Astrocyte of the hippocampus (primary cell): ENCODE measurements around the gene FOXO3.
"Not testable (repeated sequence)": the region's sequence is repeated elsewhere in the genome, so short reads cannot be mapped to it uniquely, and the experiment has no call there.

ENCODE experiments used
- DNase-seq: peaks from one replicate; pipeline ENCODE4 v3.0.0; 2011; ENCODE audit warnings: low read depth, low spot score

Gene FOXO3

DNA sequence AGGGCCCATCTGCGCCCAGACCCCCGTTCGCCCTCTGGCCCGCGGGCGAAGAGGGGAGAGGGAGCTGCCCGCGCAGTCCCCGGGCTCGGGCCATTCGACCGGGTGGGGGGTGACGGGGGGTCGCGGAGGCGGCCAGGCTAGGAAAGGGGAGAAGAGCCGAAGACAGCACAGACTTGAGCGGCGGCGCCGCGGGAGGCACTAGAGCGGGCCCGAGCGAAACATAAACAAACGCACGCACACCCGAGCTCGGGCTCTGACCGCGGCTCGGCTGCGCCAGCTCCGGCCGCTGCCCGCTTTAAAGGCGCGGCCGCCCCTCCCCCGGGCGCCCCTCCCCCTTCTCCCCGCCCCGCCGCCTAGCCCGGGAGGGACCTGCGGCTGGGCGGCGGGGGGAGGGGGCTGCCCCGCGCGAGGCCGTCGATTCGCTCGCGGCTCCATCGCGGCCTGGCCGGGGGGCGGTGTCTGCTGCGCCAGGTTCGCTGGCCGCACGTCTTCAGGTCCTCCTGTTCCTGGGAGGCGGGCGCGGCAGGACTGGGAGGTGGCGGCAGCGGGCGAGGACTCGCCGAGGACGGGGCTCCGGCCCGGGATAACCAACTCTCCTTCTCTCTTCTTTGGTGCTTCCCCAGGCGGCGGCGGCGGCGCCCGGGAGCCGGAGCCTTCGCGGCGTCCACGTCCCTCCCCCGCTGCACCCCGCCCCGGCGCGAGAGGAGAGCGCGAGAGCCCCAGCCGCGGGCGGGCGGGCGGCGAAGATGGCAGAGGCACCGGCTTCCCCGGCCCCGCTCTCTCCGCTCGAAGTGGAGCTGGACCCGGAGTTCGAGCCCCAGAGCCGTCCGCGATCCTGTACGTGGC lies at the start of gene FOXO3:
Gene FOXO3, plus strand, starts transcription at position 455 of the 846 bp plus-strand sequence. Its CDS starts 292 bp downstream, at position 747.
- DNase-seq, result peak; percentile 97

- peak; percentile 28 for DNase-seq
Observed at GRCh38 chr6:108518714-108519576, 41.8 kb upstream of the FOXO3 start.

- no peak for DNase-seq
Observed at GRCh38 chr6:108521616-108522107, 39.1 kb upstream of the FOXO3 start.

GRCh38 chr6:108523697-108524096 lies 37.0 kb upstream of the FOXO3 start:
- DNase-seq, result no peak

DNA sequence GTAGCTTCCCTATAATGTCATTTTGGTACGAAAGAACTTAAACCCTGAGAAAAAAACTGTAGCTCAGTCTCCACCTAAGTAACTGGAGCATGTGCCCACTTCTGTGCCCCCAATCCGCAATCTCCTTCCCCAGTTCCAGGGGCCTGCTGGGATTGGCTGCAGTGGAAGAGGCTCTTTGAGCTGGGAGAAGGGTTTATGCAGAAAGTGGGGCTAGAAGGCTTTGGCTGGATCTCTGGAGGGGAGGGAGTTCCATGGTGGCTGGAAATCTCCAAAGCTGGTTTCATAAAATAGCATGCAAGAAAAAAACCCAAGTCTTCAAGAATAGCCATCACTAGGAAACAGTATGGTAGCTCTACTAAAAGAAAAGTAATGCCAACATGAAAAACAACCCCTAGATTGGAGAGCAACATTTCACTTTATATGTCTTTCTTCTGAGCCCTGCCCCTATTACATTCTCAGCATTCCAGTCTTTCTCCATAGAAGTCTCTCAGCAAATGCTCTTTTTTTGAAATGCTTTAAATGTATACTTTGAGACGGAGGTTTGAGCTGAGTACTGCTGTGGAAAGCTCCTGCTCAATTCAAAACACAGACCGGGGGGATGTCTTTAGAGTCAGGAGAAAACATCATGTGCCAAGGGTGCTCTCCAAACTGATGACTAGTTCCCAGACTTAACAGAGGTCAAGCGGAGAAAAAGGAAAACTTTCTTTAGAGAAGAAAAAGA lies 36.0 kb upstream of the FOXO3 start:
- DNase-seq, result peak; percentile 27

- DNase-seq, result peak; percentile 58
Observed at GRCh38 chr6:108526739-108527174, 34.0 kb upstream of the FOXO3 start.

GRCh38 chr6:108528878-108529277 lies 31.8 kb upstream of the FOXO3 start:
- no peak for DNase-seq

- no peak for DNase-seq
Observed at GRCh38 chr6:108531332-108531731, 29.4 kb upstream of the FOXO3 start.

- no peak for DNase-seq
Observed at GRCh38 chr6:108535114-108535742, 25.5 kb upstream of the FOXO3 start.

GRCh38 chr6:108535920-108536535 lies 24.7 kb upstream of the FOXO3 start:
- not testable (repeated sequence) for DNase-seq

DNA sequence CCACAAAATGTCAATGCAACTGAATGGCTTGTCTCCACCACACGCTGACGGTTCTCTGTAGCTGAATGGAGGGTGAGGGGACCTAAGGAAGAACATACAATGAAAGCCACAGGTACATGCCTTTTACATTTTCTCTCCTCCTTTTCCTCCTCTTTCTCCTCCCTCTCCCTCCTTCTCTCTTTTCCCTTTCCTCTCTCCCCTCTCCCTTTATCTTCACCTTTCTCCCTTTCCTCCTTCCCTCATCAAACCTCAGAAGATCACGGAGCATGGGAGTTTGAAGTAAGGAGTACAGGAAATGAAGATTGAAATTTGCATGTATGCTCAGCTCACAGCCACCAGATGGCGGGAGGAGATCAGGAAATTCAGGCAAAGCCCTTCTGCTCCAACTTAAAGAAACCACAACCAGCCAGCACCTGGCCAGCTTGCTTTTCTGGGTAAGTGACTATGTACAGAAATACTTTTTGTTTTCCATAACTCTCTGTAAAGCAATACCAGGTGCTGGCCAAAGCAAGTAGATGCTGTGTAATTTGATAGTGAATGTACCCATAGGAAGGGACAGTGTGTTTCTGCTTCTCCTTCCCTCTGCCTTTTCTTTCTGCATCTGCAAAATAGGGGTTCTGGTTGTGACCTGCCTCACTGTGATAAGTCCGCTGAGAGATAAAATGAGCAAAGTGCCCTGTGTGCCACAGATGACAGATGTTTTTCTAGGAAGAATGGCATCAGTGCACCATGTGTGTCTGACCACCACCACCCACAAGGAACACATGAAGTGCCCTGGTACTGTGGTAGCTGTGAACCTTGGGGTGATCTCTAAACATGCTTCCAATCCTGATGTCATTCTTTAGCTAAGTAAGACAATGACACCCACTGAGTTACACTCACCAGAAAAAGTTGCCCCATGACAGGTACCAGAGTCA lies 18.6 kb upstream of the FOXO3 start:
- DNase-seq, result peak; percentile 87

DNA sequence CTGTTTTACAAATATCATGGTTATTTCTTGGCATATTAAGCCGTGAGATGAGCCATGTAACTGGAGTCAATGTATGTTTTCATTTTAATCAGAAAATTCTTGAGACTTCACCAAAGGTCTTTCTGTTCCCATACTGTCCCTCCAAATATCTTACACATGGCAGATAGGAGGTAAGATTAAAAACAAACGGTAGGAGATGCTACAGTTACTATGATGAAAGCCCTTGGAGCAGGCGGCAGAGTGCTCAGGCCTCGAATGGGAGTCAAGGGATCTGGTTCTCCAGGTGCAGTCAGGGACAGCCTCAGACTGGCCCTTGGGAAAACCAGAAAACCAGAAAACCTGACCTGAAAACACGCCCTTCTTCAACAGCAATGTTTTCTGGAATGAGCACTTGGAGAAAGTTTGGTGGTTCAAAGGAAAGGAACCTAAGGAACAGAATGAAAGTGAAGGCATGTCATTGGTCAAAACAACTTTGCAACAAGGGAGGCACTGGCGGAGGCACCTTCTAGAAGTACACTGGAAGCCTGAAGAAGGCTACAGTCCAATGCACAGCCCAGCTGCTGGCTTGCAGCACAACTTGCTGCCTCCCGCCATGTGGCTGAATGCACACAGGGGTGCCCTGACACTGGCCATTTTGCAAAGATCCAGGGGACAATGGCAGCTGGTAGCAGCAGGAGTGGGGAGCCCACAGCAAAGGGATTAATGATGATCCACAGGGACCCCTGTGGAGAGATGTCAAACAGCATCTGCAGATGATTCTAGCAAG lies 17.4 kb upstream of the FOXO3 start:
- DNase-seq, result no peak

DNA sequence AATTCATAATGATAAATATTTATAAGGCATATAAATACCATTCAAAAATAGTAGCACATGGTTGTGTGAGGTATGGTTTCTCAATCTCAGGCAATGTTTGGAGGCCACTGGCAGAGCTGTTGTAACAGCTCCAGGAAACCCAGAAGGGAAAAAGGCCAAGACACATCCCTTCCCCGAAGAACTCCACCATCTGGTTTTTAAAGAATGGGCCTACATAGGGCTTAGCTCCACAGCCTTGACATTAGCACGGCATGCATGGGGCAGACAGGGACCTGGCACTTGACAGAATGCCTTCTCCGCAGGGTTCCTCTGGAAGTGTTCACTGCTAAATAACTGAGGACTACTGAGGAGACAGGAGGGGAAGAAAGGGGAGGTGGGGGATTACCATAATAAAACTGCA lies 16.1 kb upstream of the FOXO3 start:
- no peak for DNase-seq

- DNase-seq, result no peak
Observed at GRCh38 chr6:108546079-108547049, 14.4 kb upstream of the FOXO3 start.

GRCh38 chr6:108549241-108549640 lies 11.5 kb upstream of the FOXO3 start:
- DNase-seq, result no peak

- DNase-seq, result no peak
Observed at GRCh38 chr6:108549741-108550140, 11.0 kb upstream of the FOXO3 start.

DNA sequence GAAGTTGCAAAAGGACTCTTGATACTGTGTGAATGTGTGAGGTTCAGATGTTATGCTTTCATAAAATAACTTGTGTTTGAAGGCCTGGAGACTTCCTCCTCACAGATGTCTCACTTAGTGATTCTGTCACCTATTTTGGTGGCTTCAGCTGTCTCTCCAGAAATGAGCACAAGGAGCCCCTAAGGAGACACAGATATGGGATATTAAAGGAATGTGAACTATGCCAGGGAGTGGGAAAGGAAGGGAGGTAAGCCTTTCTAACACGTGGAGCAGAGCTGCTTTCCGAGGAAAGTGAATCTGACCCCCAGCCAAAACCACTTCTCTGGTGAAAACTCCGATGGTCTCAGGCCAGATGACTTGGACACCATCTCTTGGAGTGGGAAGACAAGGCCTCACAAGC lies 10.5 kb upstream of the FOXO3 start:
- DNase-seq, result no peak
